Activated CD4-positive, alpha-beta T cell treated with anti-CD3 and anti-CD28 coated beads, Interleukin-2, amount 50 U/mL, for 4 hours (primary cell): ENCODE data around the gene ZDHHC11.
"Not testable (repeated sequence)": the region's sequence is repeated elsewhere in the genome, so short reads cannot be mapped to it uniquely, and the experiment has no call there.

Experiments used
- DNase-seq, 2 experiments: peaks; one replicate each; pipeline ENCODE4 v3.0.0-alpha.2; 2020

The ZDHHC11 gene

GRCh38 chr5:758698-759053 lies 92.1 kb downstream of the ZDHHC11 start:
- no peak for DNase-seq

- no peak for DNase-seq
These were observed 92.7 kb downstream of the ZDHHC11 start for GRCh38 chr5:757931-758697.

- DNase-seq, result no peak
These were observed 93.3 kb downstream of the ZDHHC11 start for GRCh38 chr5:757346-757930.

GRCh38 chr5:756865-757345 lies 93.9 kb downstream of the ZDHHC11 start:
- DNase-seq, result no peak

- no peak for DNase-seq
These were observed 94.6 kb downstream of the ZDHHC11 start for GRCh38 chr5:756171-756570.

GRCh38 chr5:754143-754632 lies 96.6 kb downstream of the ZDHHC11 start:
- DNase-seq, result not testable (repeated sequence)

GRCh38 chr5:753567-754142 lies 97.1 kb downstream of the ZDHHC11 start:
- not testable (repeated sequence) for DNase-seq

GRCh38 chr5:752532-753115 lies 98.2 kb downstream of the ZDHHC11 start:
- DNase-seq, result not testable (repeated sequence)

- DNase-seq, result not testable (repeated sequence)
These were observed 98.8 kb downstream of the ZDHHC11 start for GRCh38 chr5:751992-752391.

- no peak for DNase-seq
These were observed 99.3 kb downstream of the ZDHHC11 start for GRCh38 chr5:751496-751895.

- DNase-seq, result not testable (repeated sequence)
These were observed 100.6 kb downstream of the ZDHHC11 start for GRCh38 chr5:750226-750625.

- no peak for DNase-seq
These were observed 101.6 kb downstream of the ZDHHC11 start for GRCh38 chr5:749101-749670.

- DNase-seq, result not testable (repeated sequence)
These were observed 102.5 kb downstream of the ZDHHC11 start for GRCh38 chr5:748011-748980.

- not testable (repeated sequence) for DNase-seq
These were observed 103.4 kb downstream of the ZDHHC11 start for GRCh38 chr5:747303-747844.

GRCh38 chr5:746258-746761 lies 104.5 kb downstream of the ZDHHC11 start:
- no peak for DNase-seq
